Loucy (cell line): ENCODE measurements around the gene TSPO.

ENCODE experiments used
- H2AFZ ChIP-seq: fragments of 200-600 bp; sonication (generic); 2 replicates; pipeline ENCODE4 v1.6.0; 2016; ENCODE audit warnings: antibody characterized with exemption, mild to moderate bottlenecking, low read length, moderate library complexity
- H3F3A ChIP-seq: fragments of 200-600 bp; 2 replicates; pipeline ENCODE4 v1.6.0; 2016; ENCODE audit warnings: antibody characterized with exemption, low read depth, mild to moderate bottlenecking
- H3K27me3 ChIP-seq: fragments of 200-600 bp; sonication (generic); 2 replicates; pipeline ENCODE4 v1.6.1; 2014; ENCODE audit warnings: low read length, mild to moderate bottlenecking; ENCODE audit not compliant: insufficient read depth, poor library complexity, severe bottlenecking
- H3K36me3 ChIP-seq: fragments of 200-600 bp; sonication (generic); 2 replicates; pipeline ENCODE4 v1.6.1; 2016; ENCODE audit warnings: low read length; ENCODE audit not compliant: insufficient read depth
- H3K4me1 ChIP-seq: fragments of 200-600 bp; sonication (generic); 2 replicates; pipeline ENCODE4 v1.5.1; 2014; ENCODE audit warnings: low read length, mild to moderate bottlenecking; ENCODE audit not compliant: insufficient read depth, poor library complexity, severe bottlenecking
- H3K4me2 ChIP-seq: fragments of 200-600 bp; sonication (generic); 2 replicates; pipeline ENCODE4 v1.6.0; 2014; ENCODE audit warnings: antibody characterized with exemption, low read length, low read depth, mild to moderate bottlenecking; ENCODE audit not compliant: poor library complexity, severe bottlenecking
- H3K4me3 ChIP-seq: fragments of 200-600 bp; sonication (generic); 2 replicates; pipeline ENCODE4 v1.5.1; 2014; ENCODE audit warnings: low read length, mild to moderate bottlenecking, mixed read lengths; ENCODE audit not compliant: poor library complexity, severe bottlenecking
- H3K79me2 ChIP-seq: fragments of 200-600 bp; sonication (generic); 2 replicates; pipeline ENCODE4 v1.6.1; 2014; ENCODE audit warnings: low read length; ENCODE audit not compliant: insufficient read depth
- H3K9ac ChIP-seq: fragments of 200-600 bp; sonication (generic); 2 replicates; pipeline ENCODE4 v1.6.0; 2014; ENCODE audit warnings: mild to moderate bottlenecking, low read depth, low read length, moderate library complexity; ENCODE audit not compliant: poor library complexity, severe bottlenecking
- H3K9me2 ChIP-seq: fragments of 200-600 bp; sonication (generic); replicated peaks from 2 replicates; pipeline ENCODE4 v1.6.1; 2016; ENCODE audit warnings: low read depth, low read length, mixed read lengths
- H3K9me3 ChIP-seq: fragments of 200-600 bp; sonication (generic); 2 replicates; pipeline ENCODE4 v1.6.1; 2014; ENCODE audit warnings: mild to moderate bottlenecking, antibody characterized with exemption, low read length, low read depth; ENCODE audit not compliant: insufficient read depth
- H4K20me1 ChIP-seq: fragments of 200-600 bp; sonication (generic); 2 replicates; pipeline ENCODE4 v1.6.0; 2014; ENCODE audit warnings: antibody characterized with exemption, low read length, mild to moderate bottlenecking; ENCODE audit not compliant: insufficient read depth, poor library complexity, severe bottlenecking
- EZH2phosphoT487 ChIP-seq: fragments of 200-600 bp; IDR thresholded peaks from 2 replicates; pipeline ENCODE4 v1.6.1; 2018; ENCODE audit warnings: antibody characterized with exemption, mild to moderate bottlenecking, moderate library complexity, borderline replicate concordance
- TF ChIP-seq, protein P1 (sequence below): fragments of 200-600 bp; sonication (generic); conservative IDR thresholded peaks from 2 replicates; pipeline ENCODE4 v1.5.1; 2014; ENCODE audit warnings: mild to moderate bottlenecking, antibody characterized with exemption, low read length

Gene TSPO

DNA sequence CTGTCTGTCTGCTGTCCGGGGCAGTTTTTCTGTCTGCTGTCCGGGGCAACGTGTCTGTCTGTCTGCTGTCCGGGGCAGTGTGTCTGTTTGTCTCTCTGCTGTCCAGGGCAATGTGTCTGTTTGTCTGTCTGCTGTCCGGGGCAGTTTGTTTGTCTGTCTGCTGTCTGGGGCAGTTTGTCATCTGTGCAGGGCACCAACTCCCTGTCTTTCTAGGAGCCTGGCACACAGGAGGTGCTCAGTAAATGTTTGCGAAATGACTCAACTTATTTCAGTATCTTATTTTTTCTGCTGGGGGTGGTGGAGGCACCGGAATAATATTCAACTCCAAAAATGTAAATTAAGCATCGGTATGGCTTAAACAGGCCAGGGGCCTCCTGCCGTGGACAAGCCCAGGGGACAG lies 47.6 kb downstream of the TSPO start:
- H3K4me3 ChIP-seq: no peak overlapping the region
- H3F3A ChIP-seq: no peaks in the 10 kb centered on the region
- TF ChIP-seq, protein P1, sequence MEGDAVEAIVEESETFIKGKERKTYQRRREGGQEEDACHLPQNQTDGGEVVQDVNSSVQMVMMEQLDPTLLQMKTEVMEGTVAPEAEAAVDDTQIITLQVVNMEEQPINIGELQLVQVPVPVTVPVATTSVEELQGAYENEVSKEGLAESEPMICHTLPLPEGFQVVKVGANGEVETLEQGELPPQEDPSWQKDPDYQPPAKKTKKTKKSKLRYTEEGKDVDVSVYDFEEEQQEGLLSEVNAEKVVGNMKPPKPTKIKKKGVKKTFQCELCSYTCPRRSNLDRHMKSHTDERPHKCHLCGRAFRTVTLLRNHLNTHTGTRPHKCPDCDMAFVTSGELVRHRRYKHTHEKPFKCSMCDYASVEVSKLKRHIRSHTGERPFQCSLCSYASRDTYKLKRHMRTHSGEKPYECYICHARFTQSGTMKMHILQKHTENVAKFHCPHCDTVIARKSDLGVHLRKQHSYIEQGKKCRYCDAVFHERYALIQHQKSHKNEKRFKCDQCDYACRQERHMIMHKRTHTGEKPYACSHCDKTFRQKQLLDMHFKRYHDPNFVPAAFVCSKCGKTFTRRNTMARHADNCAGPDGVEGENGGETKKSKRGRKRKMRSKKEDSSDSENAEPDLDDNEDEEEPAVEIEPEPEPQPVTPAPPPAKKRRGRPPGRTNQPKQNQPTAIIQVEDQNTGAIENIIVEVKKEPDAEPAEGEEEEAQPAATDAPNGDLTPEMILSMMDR: no peak
- TF ChIP-seq EZH2phosphoT487: no peak
- H3K27me3 ChIP-seq: no peaks in the 10 kb centered on the region
- no peak overlapping the region for H3K4me2 ChIP-seq
- H4K20me1 ChIP-seq: no peaks in the 10 kb centered on the region
- H3K9me2 ChIP-seq: no peaks in the 10 kb centered on the region
- H3K4me1 ChIP-seq: no peaks in the 10 kb centered on the region
- H3K9me3 ChIP-seq: no peaks in the 10 kb centered on the region
- H3K79me2 ChIP-seq: no peaks in the 10 kb centered on the region
- H3K36me3 ChIP-seq: no peaks in the 10 kb centered on the region
- no peak overlapping the region for H2AFZ ChIP-seq
- H3K9ac ChIP-seq: no peak overlapping the region

DNA sequence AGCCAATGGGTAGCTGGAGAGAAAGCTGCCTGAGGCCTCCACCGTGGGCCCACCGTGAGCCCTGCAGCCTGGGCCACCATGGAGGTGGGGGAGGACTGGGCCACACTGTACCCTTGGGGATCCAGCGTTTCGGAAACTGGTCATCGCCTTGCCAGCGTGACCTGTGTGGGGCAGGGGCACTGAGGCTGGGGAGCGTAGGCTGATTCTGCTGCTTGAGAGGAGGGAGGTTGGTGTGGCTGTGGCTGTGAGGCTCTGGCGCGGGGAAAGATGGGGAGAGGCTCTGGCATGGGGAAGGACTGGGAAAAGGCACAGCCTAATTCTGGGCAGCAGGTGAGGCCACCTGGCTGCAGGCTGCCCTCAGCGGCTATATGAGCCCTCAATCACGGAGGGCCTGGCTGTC lies 48.2 kb downstream of the TSPO start:
- Histone ChIP-seq H3K9me2 (no peaks in the 10 kb centered on the region), H4K20me1 (no peaks in the 10 kb centered on the region)

DNA sequence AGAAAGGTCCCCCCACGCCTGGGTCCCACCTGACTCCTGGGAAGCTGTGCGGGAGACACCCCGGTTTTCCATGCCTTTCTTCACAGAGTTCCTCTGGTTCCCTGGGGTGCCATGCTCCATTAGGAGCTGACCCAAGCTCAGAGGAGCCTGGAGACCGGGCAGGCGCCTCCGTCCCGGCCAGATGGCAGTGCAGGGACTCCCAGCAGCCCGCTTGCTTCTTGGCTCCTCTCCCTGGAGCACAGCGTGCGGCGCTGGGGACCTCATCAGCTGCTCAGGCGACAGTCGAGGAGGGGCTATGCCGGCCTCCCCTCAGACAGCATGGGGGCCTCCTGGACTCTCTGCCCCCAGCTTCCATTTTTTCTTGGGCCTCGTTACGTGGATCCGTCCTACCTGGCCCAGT lies 48.7 kb downstream of the TSPO start:
- H3K4me1 ChIP-seq: no peaks in the 10 kb centered on the region
- H3K9me3 ChIP-seq: no peaks in the 10 kb centered on the region
- no peaks in the 10 kb centered on the region for H3K27me3 ChIP-seq
- no peaks in the 10 kb centered on the region for H3K79me2 ChIP-seq
- H3F3A ChIP-seq: no peaks in the 10 kb centered on the region
- no peak for TF ChIP-seq EZH2phosphoT487
- TF ChIP-seq, protein P1: no peak
- no peak overlapping the region for H2AFZ ChIP-seq
- H3K9me2 ChIP-seq: no peaks in the 10 kb centered on the region
- no peak overlapping the region for H3K4me2 ChIP-seq
- no peaks in the 10 kb centered on the region for H3K36me3 ChIP-seq
- no peak overlapping the region for H3K9ac ChIP-seq
- no peak overlapping the region for H3K4me3 ChIP-seq
- no peaks in the 10 kb centered on the region for H4K20me1 ChIP-seq

More for the DNA sequence above, 48.2 kb downstream of the TSPO start:
- Histone ChIP-seq H3K9me3 (no peaks in the 10 kb centered on the region), H3K4me2 (no peak overlapping the region), H3K9ac (no peak overlapping the region), H3K27me3 (no peaks in the 10 kb centered on the region), H3K4me1 (no peaks in the 10 kb centered on the region), H2AFZ (no peak overlapping the region), H3F3A (no peaks in the 10 kb centered on the region), H3K36me3 (no peaks in the 10 kb centered on the region), H3K4me3 (no peak overlapping the region), H3K79me2 (no peaks in the 10 kb centered on the region)
- TF ChIP-seq, protein P1: no peak
- TF ChIP-seq EZH2phosphoT487: no peak
